ENCODE results near the gene STK24. TPM values are rescaled to one million over a fixed set of nuclear protein-coding genes. Genes with fewer than 3 reads are reported as not detected.

The STK24 gene
- total RNA-seq, 2 donors from 2014 or later, result 55.8 to 63.2 TPM

GRCh38 chr13:98532254-98532653 is 44.7 kb downstream of the STK24 start:
- no peak for DNase-seq (ENCODE audit: low spot score)
- H3K27me3 ChIP-seq, result no peaks in the 10 kb centered on the region
- no peaks in the 10 kb centered on the region for H3K9me3 ChIP-seq
- no peaks in the 10 kb centered on the region for H3K36me3 ChIP-seq
- H3K4me3 ChIP-seq, result no peak overlapping the region
- H3K4me1 ChIP-seq, result peaks cover 0 to 50% of the 10 kb centered on the region in 2 donors
- TF ChIP-seq CTCF (IDR thresholded peaks at IDR 0.05), result no peak
- no peak overlapping the region for H3K27ac ChIP-seq

- TF ChIP-seq CTCF (IDR thresholded peaks at IDR 0.05), result no peak
- H3K36me3 ChIP-seq, result no peaks in the 10 kb centered on the region
- H3K9me3 ChIP-seq, result no peaks in the 10 kb centered on the region
- no peaks in the 10 kb centered on the region for H3K27me3 ChIP-seq
- H3K4me3 ChIP-seq, result no peak overlapping the region
- H3K4me1 ChIP-seq, result peaks cover 0 to 37% of the 10 kb centered on the region in 2 donors
- no peak overlapping the region for H3K27ac ChIP-seq
- DNase-seq (ENCODE audit: low spot score), result no peak
These were observed 46.7 kb downstream of the STK24 start for GRCh38 chr13:98530217-98530616.

- no peak for TF ChIP-seq CTCF (IDR thresholded peaks at IDR 0.05)
- H3K4me3 ChIP-seq, result no peak overlapping the region
- H3K9me3 ChIP-seq, result no peaks in the 10 kb centered on the region
- DNase-seq (ENCODE audit: low spot score), result no peak
- no peaks in the 10 kb centered on the region for H3K36me3 ChIP-seq
- no peaks in the 10 kb centered on the region for H3K27me3 ChIP-seq
- H3K4me1 ChIP-seq, result peaks cover 0 to 44% of the 10 kb centered on the region in 2 donors
- no peak overlapping the region for H3K27ac ChIP-seq
These were observed 47.7 kb downstream of the STK24 start for GRCh38 chr13:98529171-98529570.

- Histone ChIP-seq H3K27ac (no peak overlapping the region), H3K4me1 (peaks cover 0 to 45% of the 10 kb centered on the region in 2 donors), H3K36me3 (no peaks in the 10 kb centered on the region), H3K27me3 (no peaks in the 10 kb centered on the region), H3K4me3 (no peak overlapping the region), H3K9me3 (no peaks in the 10 kb centered on the region)
- no peak for TF ChIP-seq CTCF (IDR thresholded peaks at IDR 0.05)
- DNase-seq (ENCODE audit: low spot score), result no peak
These were observed 48.2 kb downstream of the STK24 start for GRCh38 chr13:98528663-98529064.

GRCh38 chr13:98527526-98527925 is 49.4 kb downstream of the STK24 start:
- Histone ChIP-seq H3K4me3 (no peak overlapping the region), H3K36me3 (no peaks in the 10 kb centered on the region), H3K4me1 (peaks cover 0 to 51% of the 10 kb centered on the region in 2 donors), H3K9me3 (no peaks in the 10 kb centered on the region), H3K27ac (no peak overlapping the region), H3K27me3 (no peaks in the 10 kb centered on the region)
- DNase-seq (ENCODE audit: low spot score), result no peak
- TF ChIP-seq CTCF (IDR thresholded peaks at IDR 0.05), result no peak

- no peak for DNase-seq (ENCODE audit: low spot score)
- no peaks in the 10 kb centered on the region for H3K27me3 ChIP-seq
- H3K36me3 ChIP-seq, result no peaks in the 10 kb centered on the region
- H3K9me3 ChIP-seq, result no peaks in the 10 kb centered on the region
- no peak for TF ChIP-seq CTCF (IDR thresholded peaks at IDR 0.05)
- H3K4me1 ChIP-seq, result peaks cover 0 to 64% of the 10 kb centered on the region in 2 donors
- no peak overlapping the region for H3K27ac ChIP-seq
- H3K4me3 ChIP-seq, result no peak overlapping the region
These were observed 50.8 kb downstream of the STK24 start for GRCh38 chr13:98526182-98526512.

Data from right atrium auricular region (tissue), 2 donors.